Measurements from ENCODE around the gene DCAF5.
"Not testable (repeated sequence)": the region's sequence is repeated elsewhere in the genome, so short reads cannot be mapped to it uniquely, and the experiment has no call there.

DCAF5 gene

GRCh38 chr14:69152902-69153151, at the start of gene DCAF5:
Gene DCAF5 (minus strand): TSS chr14:69153119. CDS start chr14:69152978, 141 bp downstream.
- Histone ChIP-seq H3K4me1 (ENCODE audit: control insufficient read depth, insufficient read depth, low read length) (no peaks in the 10 kb centered on the region), H3K27ac (ENCODE audit: low read length) (no peak within 1 kb of the TSS), H3K36me3 (ENCODE audit: control insufficient read depth, insufficient read depth, low read length) (no peaks in the 10 kb centered on the region), H3K4me3 (ENCODE audit: low read length) (peak within 1 kb of the TSS; percentile 72), H3K9me3 (ENCODE audit: control insufficient read depth, insufficient read depth, low read length) (no peaks in the 10 kb centered on the region), H3K27me3 (ENCODE audit: control insufficient read depth, insufficient read depth, low read length) (peaks cover 3% of the 10 kb centered on the region; the same call in 1 of the 2 replicates)
- WGBS (ENCODE audit: insufficient coverage, insufficient read length): no CpG with 5 or more reads among the region's 26 CpGs
- DNase-seq (ENCODE audit: low read depth, low spot score): no peak

- 100% methylated on average over 2 of the region's 10 CpGs for WGBS (ENCODE audit: insufficient coverage, insufficient read length)
- H3K36me3 ChIP-seq (ENCODE audit: control insufficient read depth, insufficient read depth, low read length): no peaks in the 10 kb centered on the region
- no peak overlapping the region for H3K4me3 ChIP-seq (ENCODE audit: low read length)
- no peaks in the 10 kb centered on the region for H3K9me3 ChIP-seq (ENCODE audit: control insufficient read depth, insufficient read depth, low read length)
- H3K27me3 ChIP-seq (ENCODE audit: control insufficient read depth, insufficient read depth, low read length): no peaks in the 10 kb centered on the region
- H3K4me1 ChIP-seq (ENCODE audit: control insufficient read depth, insufficient read depth, low read length): no peaks in the 10 kb centered on the region
- no peak overlapping the region for H3K27ac ChIP-seq (ENCODE audit: low read length)
- DNase-seq (ENCODE audit: low read depth, low spot score): no peak
These were observed 46.9 kb upstream of the DCAF5 start for GRCh38 chr14:69199786-69200185.

GRCh38 chr14:69193721-69194120, 40.8 kb upstream of the DCAF5 start:
- no peaks in the 10 kb centered on the region for H3K9me3 ChIP-seq (ENCODE audit: control insufficient read depth, insufficient read depth, low read length)
- DNase-seq (ENCODE audit: low read depth, low spot score): no peak
- no peaks in the 10 kb centered on the region for H3K36me3 ChIP-seq (ENCODE audit: control insufficient read depth, insufficient read depth, low read length)
- no peaks in the 10 kb centered on the region for H3K27me3 ChIP-seq (ENCODE audit: control insufficient read depth, insufficient read depth, low read length)
- no CpG with 5 or more reads among the region's 5 CpGs for WGBS (ENCODE audit: insufficient coverage, insufficient read length)
- H3K27ac ChIP-seq (ENCODE audit: low read length): no peak overlapping the region
- no peaks in the 10 kb centered on the region for H3K4me1 ChIP-seq (ENCODE audit: control insufficient read depth, insufficient read depth, low read length)
- H3K4me3 ChIP-seq (ENCODE audit: low read length): no peak overlapping the region

GRCh38 chr14:69191340-69192111, 38.6 kb upstream of the DCAF5 start, which contains the start of gene EXD2:
Gene EXD2 (plus strand): TSS chr14:69191498. CDS start chr14:69209471, 17,973 bp downstream.
- peak; percentile 88 for DNase-seq (ENCODE audit: low read depth, low spot score)
- no CpG with 5 or more reads among the region's 58 CpGs for WGBS (ENCODE audit: insufficient coverage, insufficient read length)
- Histone ChIP-seq H3K27me3 (ENCODE audit: control insufficient read depth, insufficient read depth, low read length) (no peaks in the 10 kb centered on the region), H3K27ac (ENCODE audit: low read length) (no peak within 1 kb of the TSS), H3K9me3 (ENCODE audit: control insufficient read depth, insufficient read depth, low read length) (no peaks in the 10 kb centered on the region), H3K4me1 (ENCODE audit: control insufficient read depth, insufficient read depth, low read length) (no peaks in the 10 kb centered on the region), H3K36me3 (ENCODE audit: control insufficient read depth, insufficient read depth, low read length) (no peaks in the 10 kb centered on the region), H3K4me3 (ENCODE audit: low read length) (peak within 1 kb of the TSS; percentile 82)

GRCh38 chr14:69190191-69190590, 37.3 kb upstream of the DCAF5 start:
- no peak overlapping the region for H3K27ac ChIP-seq (ENCODE audit: low read length)
- no peaks in the 10 kb centered on the region for H3K4me1 ChIP-seq (ENCODE audit: control insufficient read depth, insufficient read depth, low read length)
- H3K36me3 ChIP-seq (ENCODE audit: control insufficient read depth, insufficient read depth, low read length): no peaks in the 10 kb centered on the region
- H3K4me3 ChIP-seq (ENCODE audit: low read length): no peak overlapping the region
- H3K9me3 ChIP-seq (ENCODE audit: control insufficient read depth, insufficient read depth, low read length): no peaks in the 10 kb centered on the region
- no peak for DNase-seq (ENCODE audit: low read depth, low spot score)
- H3K27me3 ChIP-seq (ENCODE audit: control insufficient read depth, insufficient read depth, low read length): no peaks in the 10 kb centered on the region
- WGBS (ENCODE audit: insufficient coverage, insufficient read length): no CpG with 5 or more reads among the region's 2 CpGs

- Histone ChIP-seq H3K27me3 (ENCODE audit: control insufficient read depth, insufficient read depth, low read length) (no peaks in the 10 kb centered on the region), H3K4me3 (ENCODE audit: low read length) (no peak overlapping the region), H3K27ac (ENCODE audit: low read length) (no peak overlapping the region), H3K9me3 (ENCODE audit: control insufficient read depth, insufficient read depth, low read length) (no peaks in the 10 kb centered on the region), H3K36me3 (ENCODE audit: control insufficient read depth, insufficient read depth, low read length) (no peaks in the 10 kb centered on the region), H3K4me1 (ENCODE audit: control insufficient read depth, insufficient read depth, low read length) (no peaks in the 10 kb centered on the region)
- WGBS (ENCODE audit: insufficient coverage, insufficient read length): no CpG with 5 or more reads among the region's 4 CpGs
- DNase-seq (ENCODE audit: low read depth, low spot score): peak; percentile 77
These were observed 30.8 kb upstream of the DCAF5 start for GRCh38 chr14:69183735-69184134.

GRCh38 chr14:69182580-69182979, 29.7 kb upstream of the DCAF5 start:
- not testable (repeated sequence) for H3K4me3 ChIP-seq (ENCODE audit: low read length); H3K27me3 ChIP-seq (ENCODE audit: control insufficient read depth, insufficient read depth, low read length); H3K9me3 ChIP-seq (ENCODE audit: control insufficient read depth, insufficient read depth, low read length); H3K27ac ChIP-seq (ENCODE audit: low read length); DNase-seq (ENCODE audit: low read depth, low spot score); H3K36me3 ChIP-seq (ENCODE audit: control insufficient read depth, insufficient read depth, low read length); H3K4me1 ChIP-seq (ENCODE audit: control insufficient read depth, insufficient read depth, low read length)
- WGBS (ENCODE audit: insufficient coverage, insufficient read length): no CpG with 5 or more reads among the region's 1 CpG

- H3K4me1 ChIP-seq (ENCODE audit: control insufficient read depth, insufficient read depth, low read length): no peaks in the 10 kb centered on the region
- no peak overlapping the region for H3K27ac ChIP-seq (ENCODE audit: low read length)
- no peak overlapping the region for H3K4me3 ChIP-seq (ENCODE audit: low read length)
- H3K36me3 ChIP-seq (ENCODE audit: control insufficient read depth, insufficient read depth, low read length): no peaks in the 10 kb centered on the region
- H3K27me3 ChIP-seq (ENCODE audit: control insufficient read depth, insufficient read depth, low read length): no peaks in the 10 kb centered on the region
- no peaks in the 10 kb centered on the region for H3K9me3 ChIP-seq (ENCODE audit: control insufficient read depth, insufficient read depth, low read length)
- DNase-seq (ENCODE audit: low read depth, low spot score): no peak
These were observed 28.6 kb upstream of the DCAF5 start for GRCh38 chr14:69181491-69181890.

GRCh38 chr14:69175130-69175529, 22.2 kb upstream of the DCAF5 start:
- Histone ChIP-seq H3K27me3 (ENCODE audit: control insufficient read depth, insufficient read depth, low read length) (no peaks in the 10 kb centered on the region), H3K36me3 (ENCODE audit: control insufficient read depth, insufficient read depth, low read length) (no peaks in the 10 kb centered on the region), H3K9me3 (ENCODE audit: control insufficient read depth, insufficient read depth, low read length) (no peaks in the 10 kb centered on the region), H3K27ac (ENCODE audit: low read length) (no peak overlapping the region), H3K4me1 (ENCODE audit: control insufficient read depth, insufficient read depth, low read length) (no peaks in the 10 kb centered on the region), H3K4me3 (ENCODE audit: low read length) (no peak overlapping the region)
- DNase-seq (ENCODE audit: low read depth, low spot score): no peak

GRCh38 chr14:69171569-69171968, 18.6 kb upstream of the DCAF5 start:
- H3K27ac ChIP-seq (ENCODE audit: low read length): no peak overlapping the region
- no CpG with 5 or more reads among the region's 2 CpGs for WGBS (ENCODE audit: insufficient coverage, insufficient read length)
- no peaks in the 10 kb centered on the region for H3K9me3 ChIP-seq (ENCODE audit: control insufficient read depth, insufficient read depth, low read length)
- H3K36me3 ChIP-seq (ENCODE audit: control insufficient read depth, insufficient read depth, low read length): no peaks in the 10 kb centered on the region
- H3K27me3 ChIP-seq (ENCODE audit: control insufficient read depth, insufficient read depth, low read length): no peaks in the 10 kb centered on the region
- H3K4me3 ChIP-seq (ENCODE audit: low read length): no peak overlapping the region
- no peak for DNase-seq (ENCODE audit: low read depth, low spot score)
- H3K4me1 ChIP-seq (ENCODE audit: control insufficient read depth, insufficient read depth, low read length): no peaks in the 10 kb centered on the region

- no CpG with 5 or more reads among the region's 1 CpG for WGBS (ENCODE audit: insufficient coverage, insufficient read length)
- H3K4me1 ChIP-seq (ENCODE audit: control insufficient read depth, insufficient read depth, low read length): no peaks in the 10 kb centered on the region
- H3K36me3 ChIP-seq (ENCODE audit: control insufficient read depth, insufficient read depth, low read length): no peaks in the 10 kb centered on the region
- no peak overlapping the region for H3K4me3 ChIP-seq (ENCODE audit: low read length)
- H3K27ac ChIP-seq (ENCODE audit: low read length): no peak overlapping the region
- no peak for DNase-seq (ENCODE audit: low read depth, low spot score)
- no peaks in the 10 kb centered on the region for H3K9me3 ChIP-seq (ENCODE audit: control insufficient read depth, insufficient read depth, low read length)
- H3K27me3 ChIP-seq (ENCODE audit: control insufficient read depth, insufficient read depth, low read length): no peaks in the 10 kb centered on the region
These were observed 17.9 kb upstream of the DCAF5 start for GRCh38 chr14:69170839-69171238.
